Astrocyte (in vitro differentiated cells and primary cell): ENCODE results near the gene MUC5AC. TPM values are rescaled to one million over a fixed set of nuclear protein-coding genes. Genes with fewer than 3 reads are reported as not detected.

Source experiments
- DNase-seq: peaks from one replicate; pipeline ENCODE4 v3.0.0-alpha.2; 2010; ENCODE audit warnings: low read depth
- FAIRE-seq: peaks from 2 replicates; lab custom pipeline; 2011; peaks lifted over from hg19 to GRCh38; lab: Jason Lieb, UNC
- H2AFZ ChIP-seq: 2 replicates; pipeline ENCODE4 v1.6.0; 2012; ENCODE audit warnings: low read depth, low read length, inconsistent platforms
- H3K27ac ChIP-seq: 2 replicates; pipeline ENCODE4 v1.5.1; 2011; ENCODE audit warnings: low read depth, low read length, inconsistent platforms
- H3K27me3 ChIP-seq: 2 replicates; pipeline ENCODE4 v1.6.0; 2011; ENCODE audit warnings: low read length, inconsistent platforms; ENCODE audit not compliant: insufficient read depth
- H3K36me3 ChIP-seq: 2 replicates; pipeline ENCODE4 v1.5.1; 2011; ENCODE audit warnings: low read length, inconsistent platforms; ENCODE audit not compliant: insufficient read depth
- H3K4me1 ChIP-seq: 2 replicates; pipeline ENCODE4 v1.5.1; 2011; ENCODE audit warnings: low read length, inconsistent platforms; ENCODE audit not compliant: insufficient read depth
- H3K4me2 ChIP-seq: 2 replicates; pipeline ENCODE4 v1.6.0; 2012; ENCODE audit warnings: low read length, inconsistent platforms
- H3K4me3 ChIP-seq: 2 replicates; pipeline ENCODE4 v1.5.1; 2011; ENCODE audit warnings: low read depth, mild to moderate bottlenecking, low read length, inconsistent platforms; ENCODE audit not compliant: insufficient read depth
- H3K79me2 ChIP-seq: 2 replicates; pipeline ENCODE4 v1.6.0; 2012; ENCODE audit warnings: mild to moderate bottlenecking, low read length, inconsistent platforms; ENCODE audit not compliant: insufficient read depth
- H3K9ac ChIP-seq: 2 replicates; pipeline ENCODE4 v1.6.0; 2012; ENCODE audit warnings: mild to moderate bottlenecking, low read length, inconsistent platforms
- H3K9me3 ChIP-seq: 2 replicates; pipeline ENCODE4 v1.5.1; 2012; ENCODE audit warnings: low read depth, mild to moderate bottlenecking, low read length, inconsistent platforms; ENCODE audit not compliant: insufficient read depth
- H4K20me1 ChIP-seq: 2 replicates; pipeline ENCODE4 v1.6.0; 2012; ENCODE audit warnings: low read length, inconsistent platforms; ENCODE audit not compliant: insufficient read depth
- H3K27ac Mint-ChIP-seq: one replicate; pipeline ENCODE4 v1.8.0; 2021; ENCODE audit warnings: mild to moderate bottlenecking, mixed read lengths; ENCODE audit not compliant: unreplicated experiment
- H3K27me3 Mint-ChIP-seq: one replicate; pipeline ENCODE4 v1.8.0; 2021; ENCODE audit warnings: low read depth, mixed read lengths; ENCODE audit not compliant: unreplicated experiment
- H3K36me3 Mint-ChIP-seq: one replicate; pipeline ENCODE4 v1.8.0; 2021; ENCODE audit warnings: low read depth, mixed read lengths; ENCODE audit not compliant: unreplicated experiment
- H3K4me1 Mint-ChIP-seq: one replicate; pipeline ENCODE4 v1.8.0; 2021; ENCODE audit warnings: low read depth, mixed read lengths; ENCODE audit not compliant: unreplicated experiment
- H3K4me3 Mint-ChIP-seq: one replicate; pipeline ENCODE4 v1.8.0; 2021; ENCODE audit warnings: mild to moderate bottlenecking, moderate library complexity, mixed read lengths; ENCODE audit not compliant: unreplicated experiment
- H3K9me3 Mint-ChIP-seq: one replicate; pipeline ENCODE4 v1.8.0; 2021; ENCODE audit warnings: mild to moderate bottlenecking, mixed read lengths; ENCODE audit not compliant: unreplicated experiment
- EZH2 ChIP-seq: IDR thresholded peaks from 2 replicates; pipeline ENCODE4 v1.6.1; 2012; ENCODE audit warnings: mild to moderate bottlenecking, low read length, inconsistent platforms; ENCODE audit not compliant: insufficient read depth
- total RNA-seq: library from RNA; stranded (reverse); gene quantifications from 2 replicates; pipeline ENCODE4 v1.2.1, GENCODE V29; 2021
- TF ChIP-seq, protein P1 (sequence below): IDR thresholded peaks from 2 replicates; pipeline ENCODE4 v1.5.1; 2011; ENCODE audit warnings: low read depth, mild to moderate bottlenecking, inconsistent platforms, low read length, moderate library complexity; ENCODE audit not compliant: insufficient read depth

Gene MUC5AC
- total RNA-seq, 1 donor from 2014 or later = not detected

GRCh38 chr11:1120532-1121330 lies 37.0 kb upstream of the MUC5AC start:
- DNase-seq = no peak
- no peak overlapping the region for H3K27ac Mint-ChIP-seq
- Histone ChIP-seq H3K79me2 (no peaks in the 10 kb centered on the region), H3K4me3 (no peak overlapping the region), H3K36me3 (no peaks in the 10 kb centered on the region), H3K9me3 (no peaks in the 10 kb centered on the region), H3K27ac (no peak overlapping the region), H3K9ac (no peak overlapping the region), H4K20me1 (no peaks in the 10 kb centered on the region), H2AFZ (no peak overlapping the region), H3K4me2 (no peak overlapping the region), H3K4me1 (no peaks in the 10 kb centered on the region), H3K27me3 (no peaks in the 10 kb centered on the region)
- H3K36me3 Mint-ChIP-seq = no peaks in the 10 kb centered on the region
- no peak overlapping the region for H3K4me3 Mint-ChIP-seq
- TF ChIP-seq, protein P1, sequence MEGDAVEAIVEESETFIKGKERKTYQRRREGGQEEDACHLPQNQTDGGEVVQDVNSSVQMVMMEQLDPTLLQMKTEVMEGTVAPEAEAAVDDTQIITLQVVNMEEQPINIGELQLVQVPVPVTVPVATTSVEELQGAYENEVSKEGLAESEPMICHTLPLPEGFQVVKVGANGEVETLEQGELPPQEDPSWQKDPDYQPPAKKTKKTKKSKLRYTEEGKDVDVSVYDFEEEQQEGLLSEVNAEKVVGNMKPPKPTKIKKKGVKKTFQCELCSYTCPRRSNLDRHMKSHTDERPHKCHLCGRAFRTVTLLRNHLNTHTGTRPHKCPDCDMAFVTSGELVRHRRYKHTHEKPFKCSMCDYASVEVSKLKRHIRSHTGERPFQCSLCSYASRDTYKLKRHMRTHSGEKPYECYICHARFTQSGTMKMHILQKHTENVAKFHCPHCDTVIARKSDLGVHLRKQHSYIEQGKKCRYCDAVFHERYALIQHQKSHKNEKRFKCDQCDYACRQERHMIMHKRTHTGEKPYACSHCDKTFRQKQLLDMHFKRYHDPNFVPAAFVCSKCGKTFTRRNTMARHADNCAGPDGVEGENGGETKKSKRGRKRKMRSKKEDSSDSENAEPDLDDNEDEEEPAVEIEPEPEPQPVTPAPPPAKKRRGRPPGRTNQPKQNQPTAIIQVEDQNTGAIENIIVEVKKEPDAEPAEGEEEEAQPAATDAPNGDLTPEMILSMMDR = no peak
- no peak for TF ChIP-seq EZH2
- no peak for FAIRE-seq
- H3K9me3 Mint-ChIP-seq = peaks cover 8% of the 10 kb centered on the region
- H3K27me3 Mint-ChIP-seq = peaks cover 64% of the 10 kb centered on the region
- H3K4me1 Mint-ChIP-seq = peaks cover 1% of the 10 kb centered on the region

- H3K27me3 ChIP-seq = no peaks in the 10 kb centered on the region
- no peak overlapping the region for H3K27ac Mint-ChIP-seq
- peaks cover 8% of the 10 kb centered on the region for H3K9me3 Mint-ChIP-seq
- DNase-seq (no peak), FAIRE-seq (no peak)
- no peaks in the 10 kb centered on the region for H4K20me1 ChIP-seq
- H3K9ac ChIP-seq = no peak overlapping the region
- no peak for TF ChIP-seq EZH2
- TF ChIP-seq, protein P1 = no peak
- H3K36me3 ChIP-seq = no peaks in the 10 kb centered on the region
- no peak overlapping the region for H3K4me3 ChIP-seq
- no peaks in the 10 kb centered on the region for H3K36me3 Mint-ChIP-seq
- H3K27ac ChIP-seq = no peak overlapping the region
- no peaks in the 10 kb centered on the region for H3K4me1 ChIP-seq
- H3K4me2 ChIP-seq = no peak overlapping the region
- no peaks in the 10 kb centered on the region for H3K79me2 ChIP-seq
- H3K27me3 Mint-ChIP-seq = peaks cover 60% of the 10 kb centered on the region
- H3K4me1 Mint-ChIP-seq = peaks cover 1% of the 10 kb centered on the region
- no peak overlapping the region for H2AFZ ChIP-seq
- H3K9me3 ChIP-seq = no peaks in the 10 kb centered on the region
- H3K4me3 Mint-ChIP-seq = no peak overlapping the region
These were observed 36.4 kb upstream of the MUC5AC start for GRCh38 chr11:1121331-1121812.
